HG02970 (cell line): ENCODE data around the gene MTRF1.

Experiments
- ATAC-seq: cut with Tn5 transposase; IDR thresholded peaks from one replicate; pipeline ENCODE4 v1.9.1; 2021; ENCODE audit warnings: mild to moderate bottlenecking, moderate library complexity, moderate number of reproducible peaks; ENCODE audit not compliant: unreplicated experiment, low FRiP score

The MTRF1 gene

GRCh38 chr13:41231025-41231677 is 32.2 kb downstream of the MTRF1 start:
- no peak for ATAC-seq

DNA sequence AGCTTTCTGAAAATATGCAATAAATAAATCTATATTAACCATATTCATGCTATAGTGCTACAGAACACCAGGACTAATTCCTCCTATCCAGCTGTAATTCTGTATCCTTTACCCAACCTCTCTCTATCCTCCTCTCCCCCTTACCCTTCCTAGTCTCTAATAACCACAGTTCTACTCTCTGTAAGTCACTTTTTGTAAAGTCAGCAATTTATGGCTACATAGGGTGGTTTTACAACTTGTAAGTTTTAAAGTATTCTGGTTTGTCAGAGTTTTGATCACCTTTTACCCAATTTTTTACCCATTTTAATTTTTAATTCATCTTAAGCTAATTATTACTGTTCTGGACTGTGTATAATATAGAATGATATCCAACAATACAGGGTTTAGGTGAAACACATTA is 34.0 kb downstream of the MTRF1 start:
- no peak for ATAC-seq

- no peak for ATAC-seq
These were observed 39.0 kb downstream of the MTRF1 start for GRCh38 chr13:41224113-41225110.

GRCh38 chr13:41222259-41222852 is 41.0 kb downstream of the MTRF1 start:
- no peak for ATAC-seq

GRCh38 chr13:41220401-41220800 is 43.0 kb downstream of the MTRF1 start:
- ATAC-seq, result no peak

- ATAC-seq, result no peak
These were observed 47.2 kb downstream of the MTRF1 start for GRCh38 chr13:41216160-41216559.

- ATAC-seq, result no peak
These were observed 49.5 kb downstream of the MTRF1 start for GRCh38 chr13:41213919-41214318.

DNA sequence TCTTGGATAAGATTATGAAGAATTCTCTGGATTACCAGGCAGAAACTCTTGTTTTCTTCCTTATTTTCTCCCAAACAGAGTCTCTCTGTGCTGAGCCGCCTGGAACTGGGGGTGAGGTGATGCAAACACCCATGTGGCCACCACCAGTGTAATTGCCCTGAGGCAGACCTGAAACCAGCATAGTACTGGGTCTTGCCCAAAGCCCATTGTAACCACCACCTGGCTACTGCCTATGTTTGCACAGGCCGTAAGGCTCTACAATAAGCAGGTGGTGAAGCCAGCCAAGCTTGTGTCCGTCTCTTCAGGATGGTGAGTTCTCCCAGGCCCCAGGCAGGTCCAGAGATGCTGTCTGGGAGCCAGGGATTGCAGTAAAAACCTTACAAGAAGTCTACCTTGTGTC is 50.1 kb downstream of the MTRF1 start:
- no peak for ATAC-seq

DNA sequence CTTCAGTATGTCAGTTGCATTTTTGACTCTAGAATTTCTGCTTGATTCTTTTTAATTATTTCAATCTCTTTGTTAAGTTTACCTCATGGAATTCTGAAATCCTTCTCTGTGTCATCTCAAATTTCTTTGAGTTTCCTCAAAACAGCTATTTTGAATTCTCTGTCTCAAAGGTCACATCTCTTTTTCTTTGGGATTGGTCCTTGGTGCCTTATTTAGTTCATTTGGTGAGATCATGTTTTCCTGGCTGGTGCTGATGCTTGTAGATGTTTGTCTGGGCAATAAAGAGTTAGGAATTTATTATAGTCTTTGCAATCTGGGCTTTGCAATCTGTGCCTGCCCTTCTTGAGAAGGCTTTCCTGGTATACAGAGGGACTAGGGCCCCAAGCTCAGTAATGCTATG is 50.5 kb downstream of the MTRF1 start:
- ATAC-seq, result no peak

GRCh38 chr13:41211062-41211461 is 52.3 kb downstream of the MTRF1 start:
- no peak for ATAC-seq

- ATAC-seq, result no peak
These were observed 56.9 kb downstream of the MTRF1 start for GRCh38 chr13:41206467-41206866.

DNA sequence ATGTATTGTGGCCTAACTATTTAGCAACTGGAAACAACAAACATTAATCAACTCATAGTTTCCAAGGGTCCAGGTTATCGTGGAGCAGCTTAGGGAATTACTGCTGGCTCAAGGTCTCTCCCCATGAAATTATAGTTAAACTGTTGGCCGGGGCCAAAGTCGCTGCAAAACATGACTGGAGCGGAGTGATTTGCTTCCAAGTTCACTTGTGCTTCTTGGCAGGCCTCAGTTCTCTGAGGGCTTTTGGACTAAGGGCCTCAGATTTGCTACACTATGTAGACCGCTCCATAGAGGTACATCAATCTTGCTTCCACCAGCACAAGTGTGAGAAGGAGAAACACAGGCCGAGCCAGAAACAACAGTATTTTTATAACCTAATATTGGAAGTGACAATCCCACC is 59.6 kb downstream of the MTRF1 start:
- ATAC-seq, result no peak

- ATAC-seq, result no peak
These were observed 63.2 kb downstream of the MTRF1 start for GRCh38 chr13:41200126-41200525.

GRCh38 chr13:41199526-41199925 is 63.9 kb downstream of the MTRF1 start:
- ATAC-seq, result no peak

DNA sequence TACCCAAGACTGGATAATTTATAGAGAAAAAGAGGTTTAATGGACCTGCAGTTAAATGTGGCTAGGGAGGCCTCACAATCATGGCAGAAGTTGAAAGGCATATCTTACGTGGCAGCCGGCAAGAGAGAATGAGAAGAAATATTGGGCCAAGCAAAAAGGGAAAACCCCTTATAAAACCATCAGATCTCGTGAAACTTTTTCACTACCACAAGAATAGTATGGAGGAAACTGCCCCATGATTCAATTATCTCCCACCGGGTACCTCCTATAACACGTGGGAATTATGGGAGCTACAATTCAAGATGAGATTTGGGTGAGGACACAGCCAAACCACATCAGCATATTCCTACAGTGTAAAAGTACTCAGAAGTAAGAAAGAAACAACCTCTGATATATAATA is 64.3 kb downstream of the MTRF1 start:
- ATAC-seq, result no peak

GRCh38 chr13:41196620-41197019 is 66.8 kb downstream of the MTRF1 start:
- no peak for ATAC-seq

GRCh38 chr13:41196011-41196410 is 67.4 kb downstream of the MTRF1 start:
- ATAC-seq, result no peak

GRCh38 chr13:41193919-41194824 is 69.2 kb downstream of the MTRF1 start, which contains the start of gene KBTBD7:
Gene KBTBD7, minus strand, starts transcription at chr13:41194569. Its CDS starts 312 bp downstream, at chr13:41194257.
- ATAC-seq, result peak; percentile 92

DNA sequence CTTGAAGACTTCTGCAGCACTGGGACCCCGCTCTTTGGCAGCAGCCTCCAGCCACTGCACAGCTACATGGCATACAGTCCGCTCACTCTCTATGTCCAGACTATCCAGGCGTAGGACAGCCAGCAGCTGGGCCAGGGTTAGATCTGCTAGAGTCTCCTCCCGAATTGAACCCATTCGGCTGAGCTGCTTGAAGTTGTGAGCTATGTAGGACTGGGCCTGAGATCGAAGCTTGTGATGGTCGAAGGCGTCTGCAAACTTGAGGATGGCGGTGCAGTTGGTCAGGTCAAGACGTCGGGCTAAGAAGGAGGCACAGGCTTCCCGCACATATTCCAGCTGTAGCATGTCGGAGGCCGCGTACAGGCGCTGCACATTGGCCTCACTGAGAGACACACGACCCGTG is 69.9 kb downstream of the MTRF1 start:
- no peak for ATAC-seq

- ATAC-seq, result no peak
These were observed 74.8 kb downstream of the MTRF1 start for GRCh38 chr13:41188584-41188983.
